ENCODE results near the gene CRADD. TPM values are rescaled to one million over a fixed set of nuclear protein-coding genes. Genes with fewer than 3 reads are reported as not detected.

CRADD gene
- total and polyA plus RNA-seq, 4 donors = 6.3 to 28.9 (median 16.6) TPM

DNA sequence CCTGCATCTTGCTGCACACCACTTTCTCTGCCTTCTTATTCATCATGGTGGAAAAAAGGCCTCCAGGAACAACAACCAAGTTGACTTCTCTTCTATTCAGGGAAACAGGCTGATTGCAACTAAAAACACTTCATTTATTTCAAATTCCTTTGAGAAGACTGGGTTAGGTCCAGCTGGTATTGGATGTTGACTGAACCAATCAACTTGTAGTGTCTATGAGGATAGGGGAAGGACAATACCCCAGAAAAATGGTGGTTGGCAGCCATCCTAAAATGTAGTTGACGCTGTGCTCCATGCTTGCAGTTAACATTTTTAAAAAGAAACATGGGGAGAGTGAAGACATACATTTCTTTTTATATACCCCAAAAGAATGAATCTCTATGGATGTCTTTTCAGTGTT is 34.4 kb upstream of the CRADD start:
- Histone ChIP-seq H3K9ac (ENCODE audit: insufficient read depth in 1 of 2, low read length in 2 of 2) (no peak overlapping the region), H3K27me3 (ENCODE audit: control insufficient read depth in 3 of 3, insufficient read depth in 3 of 3, low read length in 2 of 3) (no peaks in the 10 kb centered on the region), H3K4me3 (no peak overlapping the region), H3K4me1 (ENCODE audit: control insufficient read depth in 5 of 5, insufficient read depth in 5 of 5, low read length in 5 of 5) (peaks cover 0 to 11% (median 2%) of the 10 kb centered on the region in 5 donors), H3K27ac (ENCODE audit: low read depth in 1 of 2, low read length in 1 of 2) (no peak overlapping the region), H3K36me3 (ENCODE audit: control insufficient read depth in 4 of 4, insufficient read depth in 4 of 4, low read length in 4 of 4) (no peaks in the 10 kb centered on the region), H3K9me3 (ENCODE audit: control insufficient read depth in 4 of 4, insufficient read depth in 3 of 4, low read length in 3 of 4) (peaks cover 0 to 2% (median 0%) of the 10 kb centered on the region in 4 donors)
- WGBS, 2 donors = 89 to 93% methylated on average over 1 of the region's 1 CpG
- ATAC-seq (ENCODE audit: insufficient read depth, low FRiP score) (no peak), DNase-seq (peak; percentile 47 to 91 (median 88))
- TF ChIP-seq CTCF (IDR thresholded peaks at IDR 0.05; ENCODE audit: control extremely low read depth, extremely low read depth) = no peak

- Histone ChIP-seq H3K4me3 (no peak overlapping the region), H3K27me3 (ENCODE audit: control insufficient read depth in 3 of 3, insufficient read depth in 3 of 3, low read length in 2 of 3) (no peaks in the 10 kb centered on the region), H3K9me3 (ENCODE audit: control insufficient read depth in 4 of 4, insufficient read depth in 3 of 4, low read length in 3 of 4) (peaks cover 0 to 2% (median 0%) of the 10 kb centered on the region in 4 donors), H3K9ac (ENCODE audit: insufficient read depth in 1 of 2, low read length in 2 of 2) (no peak overlapping the region), H3K27ac (ENCODE audit: low read depth in 1 of 2, low read length in 1 of 2) (no peak overlapping the region), H3K36me3 (ENCODE audit: control insufficient read depth in 4 of 4, insufficient read depth in 4 of 4, low read length in 4 of 4) (no peaks in the 10 kb centered on the region), H3K4me1 (ENCODE audit: control insufficient read depth in 5 of 5, insufficient read depth in 5 of 5, low read length in 5 of 5) (peaks cover 0 to 7% (median 0%) of the 10 kb centered on the region in 5 donors)
- WGBS, 2 donors = 89 to 95% methylated on average over 1 of the region's 1 CpG
- TF ChIP-seq CTCF (IDR thresholded peaks at IDR 0.05; ENCODE audit: control extremely low read depth, extremely low read depth) = no peak
- DNase-seq = no peak
- ATAC-seq (ENCODE audit: insufficient read depth, low FRiP score) = no peak
Observed at GRCh38 chr12:93645702-93646101, 31.5 kb upstream of the CRADD start.

DNA sequence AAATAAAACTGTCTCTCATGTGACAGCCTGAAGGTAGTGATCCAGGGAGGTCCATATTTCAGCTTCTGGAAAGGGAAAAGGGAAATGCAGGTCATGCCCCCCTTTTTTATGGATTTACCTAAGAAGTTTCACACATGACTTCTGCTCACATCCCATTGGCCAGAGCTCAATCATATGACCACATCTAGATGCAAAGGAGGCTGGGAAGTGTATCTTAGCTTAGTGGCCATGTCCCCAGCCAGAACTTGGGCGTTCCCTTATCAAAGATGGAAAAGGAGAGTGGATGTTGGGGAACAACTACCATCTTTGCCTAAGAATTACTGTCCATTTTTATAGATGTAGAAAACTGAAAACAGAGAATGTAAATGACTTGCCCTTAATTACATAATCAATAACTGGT is 26.5 kb upstream of the CRADD start:
- no peak for ATAC-seq (ENCODE audit: insufficient read depth, low FRiP score)
- no peak overlapping the region for H3K9ac ChIP-seq (ENCODE audit: insufficient read depth in 1 of 2, low read length in 2 of 2)
- no peaks in the 10 kb centered on the region for H3K4me1 ChIP-seq (ENCODE audit: control insufficient read depth in 5 of 5, insufficient read depth in 5 of 5, low read length in 5 of 5)
- no peak overlapping the region for H3K4me3 ChIP-seq
- TF ChIP-seq CTCF (IDR thresholded peaks at IDR 0.05; ENCODE audit: control extremely low read depth, extremely low read depth) = no peak
- 94 to 100% methylated on average over 1 of the region's 1 CpG for WGBS, 2 donors
- H3K27me3 ChIP-seq (ENCODE audit: control insufficient read depth in 3 of 3, insufficient read depth in 3 of 3, low read length in 2 of 3) = no peaks in the 10 kb centered on the region
- H3K27ac ChIP-seq (ENCODE audit: low read depth in 1 of 2, low read length in 1 of 2) = no peak overlapping the region
- no peak for DNase-seq
- no peaks in the 10 kb centered on the region for H3K36me3 ChIP-seq (ENCODE audit: control insufficient read depth in 4 of 4, insufficient read depth in 4 of 4, low read length in 4 of 4)
- H3K9me3 ChIP-seq (ENCODE audit: control insufficient read depth in 4 of 4, insufficient read depth in 3 of 4, low read length in 3 of 4) = no peaks in the 10 kb centered on the region

DNA sequence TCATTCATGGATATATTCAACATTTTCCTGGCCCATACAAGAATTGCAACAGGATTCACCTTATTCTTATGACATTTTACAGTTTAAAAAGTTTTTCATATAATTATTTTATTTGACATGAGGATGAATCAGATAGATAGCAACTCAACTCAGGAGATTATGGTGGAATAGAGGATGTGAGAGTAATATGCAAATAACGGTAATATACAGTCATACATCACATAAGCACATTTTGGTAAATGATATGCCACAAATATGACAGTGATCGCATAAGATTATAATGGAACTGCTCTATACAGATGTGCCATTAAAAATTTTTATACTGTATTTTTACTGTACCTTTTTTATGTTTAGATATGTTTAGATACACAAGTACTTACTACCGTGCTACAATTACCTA is 24.1 kb upstream of the CRADD start:
- DNase-seq (no peak), ATAC-seq (ENCODE audit: insufficient read depth, low FRiP score) (no peak)
- WGBS, 2 donors = 96 to 97% methylated on average over 3 of the region's 3 CpGs
- no peak overlapping the region for H3K9ac ChIP-seq (ENCODE audit: insufficient read depth in 1 of 2, low read length in 2 of 2)
- no peak overlapping the region for H3K4me3 ChIP-seq
- H3K27ac ChIP-seq (ENCODE audit: low read depth in 1 of 2, low read length in 1 of 2) = no peak overlapping the region
- TF ChIP-seq CTCF (IDR thresholded peaks at IDR 0.05; ENCODE audit: control extremely low read depth, extremely low read depth) = no peak
- H3K36me3 ChIP-seq (ENCODE audit: control insufficient read depth in 4 of 4, insufficient read depth in 4 of 4, low read length in 4 of 4) = no peaks in the 10 kb centered on the region
- H3K9me3 ChIP-seq (ENCODE audit: control insufficient read depth in 4 of 4, insufficient read depth in 3 of 4, low read length in 3 of 4) = no peaks in the 10 kb centered on the region
- no peaks in the 10 kb centered on the region for H3K27me3 ChIP-seq (ENCODE audit: control insufficient read depth in 3 of 3, insufficient read depth in 3 of 3, low read length in 2 of 3)
- H3K4me1 ChIP-seq (ENCODE audit: control insufficient read depth in 5 of 5, insufficient read depth in 5 of 5, low read length in 5 of 5) = no peaks in the 10 kb centered on the region

Measured in lung (tissue), 12 donors.